ENCODE data around the gene PLCXD3.

PLCXD3 gene

GRCh38 chr5:41415242-41415641 lies 95.2 kb downstream of the PLCXD3 start:
- DNase-seq (ENCODE audit: low spot score) (peak; percentile 43), FAIRE-seq (no peak)

- FAIRE-seq (peak; percentile 99), DNase-seq (ENCODE audit: low spot score) (peak; percentile 94)
Observed at GRCh38 chr5:41414598-41414997, 95.8 kb downstream of the PLCXD3 start.

GRCh38 chr5:41413074-41413473 lies 97.3 kb downstream of the PLCXD3 start:
- no peak for DNase-seq (ENCODE audit: low spot score)
- no peak for FAIRE-seq

GRCh38 chr5:41412496-41412895 lies 97.9 kb downstream of the PLCXD3 start:
- FAIRE-seq (no peak), DNase-seq (ENCODE audit: low spot score) (no peak)

- no peak for FAIRE-seq
- DNase-seq (ENCODE audit: low spot score) = no peak
Observed at GRCh38 chr5:41410737-41411136, 99.7 kb downstream of the PLCXD3 start.

GRCh38 chr5:41410307-41410706 lies 100.1 kb downstream of the PLCXD3 start:
- no peak for FAIRE-seq
- DNase-seq (ENCODE audit: low spot score) = no peak

- FAIRE-seq (peak; percentile 94), DNase-seq (ENCODE audit: low spot score) (peak; percentile 76)
Observed at GRCh38 chr5:41408676-41409443, 101.5 kb downstream of the PLCXD3 start.

GRCh38 chr5:41406936-41407335 lies 103.5 kb downstream of the PLCXD3 start:
- no peak for DNase-seq (ENCODE audit: low spot score)
- peak; percentile 69 for FAIRE-seq

GRCh38 chr5:41406424-41406823 lies 104.0 kb downstream of the PLCXD3 start:
- DNase-seq (ENCODE audit: low spot score) (peak; percentile 80), FAIRE-seq (peak; percentile 94)

GRCh38 chr5:41404757-41405156 lies 105.6 kb downstream of the PLCXD3 start:
- DNase-seq (ENCODE audit: low spot score) (no peak), FAIRE-seq (no peak)

GRCh38 chr5:41403846-41404245 lies 106.6 kb downstream of the PLCXD3 start:
- FAIRE-seq (no peak), DNase-seq (ENCODE audit: low spot score) (no peak)

- no peak for FAIRE-seq
- no peak for DNase-seq (ENCODE audit: low spot score)
Observed at GRCh38 chr5:41402845-41403244, 107.6 kb downstream of the PLCXD3 start.

GRCh38 chr5:41399839-41400238 lies 110.6 kb downstream of the PLCXD3 start:
- FAIRE-seq (no peak), DNase-seq (ENCODE audit: low spot score) (no peak)

- FAIRE-seq (no peak), DNase-seq (ENCODE audit: low spot score) (no peak)
Observed at GRCh38 chr5:41392016-41392415, 118.4 kb downstream of the PLCXD3 start.

- no peak for FAIRE-seq
Observed at GRCh38 chr5:41374631-41375030, 135.8 kb downstream of the PLCXD3 start.

GRCh38 chr5:41373230-41373629 lies 137.2 kb downstream of the PLCXD3 start:
- DNase-seq (ENCODE audit: low spot score) (no peak), FAIRE-seq (no peak)

More at GRCh38 chr5:41374631-41375030, 135.8 kb downstream of the PLCXD3 start:
- no peak for DNase-seq (ENCODE audit: low spot score)

- DNase-seq (ENCODE audit: low spot score) (peak; percentile 88), FAIRE-seq (peak; percentile 72)
Observed at GRCh38 chr5:41371738-41372137, 138.7 kb downstream of the PLCXD3 start.

GRCh38 chr5:41370482-41370881 lies 139.9 kb downstream of the PLCXD3 start:
- no peak for FAIRE-seq
- DNase-seq (ENCODE audit: low spot score) = no peak

GRCh38 chr5:41369799-41370198 lies 140.6 kb downstream of the PLCXD3 start:
- DNase-seq (ENCODE audit: low spot score) (no peak), FAIRE-seq (no peak)

- FAIRE-seq (no peak), DNase-seq (ENCODE audit: low spot score) (no peak)
Observed at GRCh38 chr5:41368158-41368557, 142.2 kb downstream of the PLCXD3 start.

GRCh38 chr5:41365369-41365768 lies 145.0 kb downstream of the PLCXD3 start:
- FAIRE-seq (no peak), DNase-seq (ENCODE audit: low spot score) (no peak)

GRCh38 chr5:41364346-41364745 lies 146.1 kb downstream of the PLCXD3 start:
- FAIRE-seq (no peak), DNase-seq (ENCODE audit: low spot score) (no peak)

GRCh38 chr5:41363343-41363986 lies 146.9 kb downstream of the PLCXD3 start:
- DNase-seq (ENCODE audit: low spot score) (no peak), FAIRE-seq (peak; percentile 39)
